ENCODE results near the gene SLC16A8.

Gene SLC16A8

GRCh38 chr22:38111925-38112355 lies 28.0 kb upstream of the SLC16A8 start:
- DNase-seq, result no peak

GRCh38 chr22:38110863-38111852 lies 27.2 kb upstream of the SLC16A8 start:
- no peak for DNase-seq

- no peak for DNase-seq
Measured at GRCh38 chr22:38110008-38110862, 26.3 kb upstream of the SLC16A8 start, which contains the start of gene BAIAP2L2. BAIAP2L2 (minus strand) TSS chr22:38110684; CDS start chr22:38110525, 159 bp downstream.

- no peak for DNase-seq
Measured at GRCh38 chr22:38109371-38110001, 25.5 kb upstream of the SLC16A8 start.

- no peak for DNase-seq
Measured at GRCh38 chr22:38108561-38109319, 24.8 kb upstream of the SLC16A8 start.

GRCh38 chr22:38107692-38108515 lies 23.9 kb upstream of the SLC16A8 start:
- DNase-seq, result no peak

DNA sequence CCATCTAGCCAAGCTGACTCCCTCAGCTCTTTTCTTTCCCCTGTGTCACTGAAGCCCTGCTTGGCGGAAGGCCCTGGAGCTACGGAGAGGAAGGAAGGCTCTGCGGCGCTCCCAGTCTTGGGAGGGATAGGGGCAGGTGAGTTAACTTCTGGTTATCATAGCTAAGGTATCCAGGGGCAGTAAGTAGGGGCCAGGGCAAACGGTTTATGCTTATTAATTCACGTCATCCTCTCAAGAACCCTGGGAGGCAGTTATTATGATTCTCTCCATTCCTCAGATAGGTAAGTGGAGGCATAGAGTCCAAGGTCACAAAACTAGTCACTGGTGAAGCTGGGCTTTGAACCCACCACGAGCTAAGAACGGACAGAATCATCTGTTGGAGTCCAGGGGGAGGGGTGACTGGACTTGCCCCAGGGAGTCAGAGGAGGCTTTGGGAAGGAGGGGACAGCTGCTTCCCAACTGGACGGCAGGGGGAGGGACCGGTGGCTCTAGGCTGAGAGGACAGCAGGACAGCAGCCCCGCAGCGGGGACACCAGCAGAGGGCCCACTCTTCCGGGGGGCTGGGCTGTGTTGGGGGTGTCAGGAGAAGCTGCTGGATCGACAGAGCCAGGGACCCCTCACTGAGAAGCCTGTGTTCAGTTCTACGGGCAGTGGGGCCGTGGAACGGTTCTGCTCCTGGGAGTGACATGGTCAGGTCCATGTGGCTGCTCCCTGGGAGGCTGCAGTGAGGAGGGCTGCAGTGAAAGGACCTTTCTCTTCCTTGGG lies 23.0 kb upstream of the SLC16A8 start:
- DNase-seq, result no peak

DNA sequence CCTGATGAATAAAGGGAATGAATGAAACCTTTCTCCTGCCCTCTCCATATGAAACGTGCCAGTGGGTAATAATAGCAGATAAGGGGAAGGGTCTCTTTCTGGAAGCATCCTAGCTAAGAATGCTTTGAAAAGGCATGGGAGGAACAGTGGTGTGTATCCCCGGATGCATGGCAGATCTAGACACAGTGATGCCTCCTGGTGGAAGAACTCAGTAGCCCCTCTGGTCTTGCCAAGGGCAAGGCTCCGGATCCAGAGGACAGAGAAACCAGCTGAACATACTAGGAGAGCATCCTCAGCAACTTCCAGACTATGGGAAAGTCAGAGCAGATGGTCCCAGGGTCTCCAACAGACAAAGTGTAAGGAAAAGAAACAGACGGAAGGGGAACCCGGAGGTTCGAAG lies 20.1 kb upstream of the SLC16A8 start:
- no peak for DNase-seq

GRCh38 chr22:38103641-38104040 lies 19.7 kb upstream of the SLC16A8 start:
- no peak for DNase-seq

- DNase-seq, result no peak
Measured at GRCh38 chr22:38098410-38099249, 14.6 kb upstream of the SLC16A8 start.

DNA sequence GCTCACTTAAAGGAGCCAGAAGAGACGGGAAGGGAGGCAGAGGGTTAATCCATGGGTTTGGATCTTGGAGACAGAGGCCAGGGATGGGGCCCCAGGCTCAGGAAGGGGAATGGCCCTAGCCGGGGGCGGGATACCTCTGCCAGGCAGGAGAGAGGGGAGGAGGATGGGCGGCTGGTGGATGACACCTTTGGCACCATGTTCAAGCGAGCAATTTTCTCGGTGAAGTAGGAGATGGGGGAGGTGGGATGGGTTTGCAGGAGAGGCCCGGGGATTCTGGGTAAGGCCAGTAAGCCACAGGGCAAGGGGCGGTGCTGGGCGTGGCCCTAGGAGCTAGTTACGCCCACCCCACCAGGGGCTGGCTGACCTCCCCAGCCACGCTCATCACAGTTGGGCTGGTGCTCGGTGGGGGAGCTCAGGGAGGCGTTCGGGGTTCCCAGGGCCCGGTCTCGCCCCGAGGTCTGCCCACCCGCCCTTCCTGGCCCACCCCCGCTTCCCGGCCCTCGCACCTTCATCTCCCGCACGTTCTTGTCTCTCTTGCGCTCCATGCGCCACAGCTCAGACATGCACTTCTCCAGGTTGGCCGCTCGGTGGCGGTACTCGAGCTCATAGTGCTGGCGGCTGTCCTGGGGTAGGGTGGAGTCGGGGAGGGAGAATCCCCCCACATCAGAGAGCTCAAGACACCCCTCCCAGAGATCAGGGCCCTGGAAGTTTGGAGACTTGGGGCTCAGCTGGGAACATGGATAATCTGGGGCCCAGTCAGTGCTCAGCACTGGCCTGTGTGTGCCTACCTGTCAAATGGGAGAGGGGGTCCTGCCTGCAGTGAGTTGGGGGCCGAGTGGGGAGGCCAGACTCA lies 13.8 kb upstream of the SLC16A8 start:
- no peak for DNase-seq

DNA sequence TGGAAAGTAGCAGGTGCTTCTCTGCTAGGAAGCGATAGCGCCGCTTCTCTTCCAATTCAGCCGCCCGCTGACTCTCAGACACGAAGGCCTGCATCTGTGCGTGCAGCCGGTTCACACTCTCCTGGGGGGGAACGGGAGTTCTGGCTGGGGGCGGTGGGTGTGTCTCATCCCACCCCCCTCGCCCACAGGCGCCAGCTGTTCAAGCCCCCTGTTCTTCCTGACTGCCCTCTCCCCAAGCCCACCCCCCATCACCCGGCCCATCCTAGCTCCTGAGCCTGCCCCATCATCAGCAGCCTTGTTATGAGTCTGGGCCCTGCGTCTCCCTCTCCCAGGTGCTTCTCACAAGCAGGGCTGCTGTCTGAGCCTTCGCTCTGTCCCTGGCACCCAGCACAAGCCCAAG lies 13.1 kb upstream of the SLC16A8 start:
- DNase-seq, result no peak

DNA sequence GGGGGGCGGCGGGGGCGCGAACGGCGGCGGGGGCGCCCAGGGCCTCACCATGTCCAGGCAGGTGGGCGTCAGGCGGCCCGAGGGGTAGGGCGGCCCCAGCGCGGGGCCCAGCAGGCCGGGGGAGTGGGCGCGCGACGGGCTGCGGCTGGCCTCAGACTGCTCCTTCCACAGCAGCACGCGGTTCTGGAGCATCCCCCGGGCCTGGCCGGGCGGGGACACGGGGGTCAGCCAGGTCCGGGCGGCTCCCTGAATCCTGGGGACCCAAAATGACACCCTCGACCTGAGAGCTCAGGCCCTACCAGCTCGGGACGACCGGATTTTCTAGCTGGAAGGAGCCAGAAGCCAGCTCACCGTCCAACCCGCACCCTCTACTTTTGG lies 5.5 kb upstream of the SLC16A8 start:
- DNase-seq, result no peak

GRCh38 chr22:38088629-38089473 lies 4.9 kb upstream of the SLC16A8 start:
- no peak for DNase-seq

GRCh38 chr22:38087855-38088254 lies 3.9 kb upstream of the SLC16A8 start:
- peak; percentile 19 for DNase-seq

DNA sequence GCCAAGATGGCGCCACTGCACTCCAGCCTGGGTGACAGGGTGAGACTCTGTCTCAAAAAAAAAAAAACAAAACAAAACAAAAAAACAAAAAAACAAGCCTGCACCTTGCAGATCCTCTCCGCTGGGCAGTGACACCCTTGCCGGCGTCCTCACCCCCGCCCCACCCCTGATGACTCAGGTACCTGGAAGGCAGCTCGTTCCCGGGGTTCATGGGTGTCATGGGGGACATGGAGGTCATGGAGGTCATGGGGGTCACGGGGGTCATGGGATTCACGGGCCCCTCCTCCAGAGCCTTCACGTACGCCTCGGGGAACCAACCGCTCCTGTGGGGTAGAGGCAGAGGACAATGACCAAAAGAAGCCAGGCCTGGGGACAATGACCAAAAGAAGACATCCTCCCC lies 3.0 kb upstream of the SLC16A8 start:
- DNase-seq, result no peak

DNA sequence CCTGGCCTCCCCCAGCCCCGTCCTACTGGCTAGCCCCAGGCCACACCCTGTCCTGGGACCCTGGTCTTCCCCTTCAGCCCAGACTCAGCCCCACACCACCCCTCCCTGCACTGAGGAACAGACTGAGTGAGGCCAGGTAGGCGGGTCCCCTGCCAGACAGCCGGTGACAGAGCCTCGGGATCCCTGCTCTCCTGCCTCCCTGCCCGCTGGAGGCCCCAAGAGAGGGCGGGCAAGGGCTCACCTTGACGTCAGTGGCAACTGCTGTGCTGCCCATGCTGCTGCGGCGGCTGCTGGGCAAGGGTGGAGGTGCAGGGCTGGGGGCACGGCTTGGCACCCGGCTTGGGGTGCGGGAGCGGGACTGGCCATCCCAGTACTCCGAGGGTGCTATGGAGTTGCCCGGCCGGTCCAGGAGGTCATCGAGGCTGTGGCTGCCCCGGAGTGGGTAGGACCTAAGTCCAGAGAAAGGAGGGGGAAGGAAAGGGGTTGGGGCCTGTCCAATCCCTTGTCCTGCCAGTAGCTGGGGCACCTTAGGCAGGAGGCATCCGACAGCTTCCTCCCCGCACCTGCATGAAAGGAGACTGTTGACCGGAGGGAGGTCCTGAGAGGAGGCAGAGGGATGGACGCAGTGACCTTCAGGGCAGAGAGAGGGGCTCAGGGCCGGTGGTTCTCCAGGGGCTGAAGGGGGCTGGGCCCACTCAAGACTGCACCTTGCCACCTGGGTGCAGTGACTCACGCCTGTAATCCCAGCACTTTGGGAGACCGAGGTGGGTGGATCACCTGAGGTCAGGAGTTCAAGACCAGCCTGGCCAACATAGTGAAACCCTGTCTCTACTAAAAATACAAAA lies 2.2 kb upstream of the SLC16A8 start:
- no peak for DNase-seq

Data from right hindlimb (tissue), 1 donor.